Vagina (tissue), 2 donors: ENCODE results near the gene ACAN.

Source experiments
- CTCF ChIP-seq, 3 experiments: fragments of 450-650 bp in 2 of 3; fragments of 200-600 bp in 1 of 3; sonication (generic) in 1 of 3; IDR thresholded peaks; one replicate each; pipeline ENCODE4 v1.5.1; 2017 to 2019; ENCODE audit warnings: antibody characterized with exemption in 3 of 3, mild to moderate bottlenecking in 2 of 3, moderate library complexity in 2 of 3
- POLR2A ChIP-seq, 2 donors: fragments of 450-650 bp; IDR thresholded peaks; one replicate each; pipeline ENCODE4 v1.6.1; 2017; ENCODE audit warnings: antibody characterized with exemption in 2 of 2, mild to moderate bottlenecking in 2 of 2, moderate library complexity in 2 of 2
- POLR2AphosphoS5 ChIP-seq, 2 donors: sonication (generic); formaldehyde crosslinking; IDR thresholded peaks; one replicate each; pipeline ENCODE4 v1.9.0; 2017; ENCODE audit warnings: antibody characterized with exemption in 2 of 2, mild to moderate bottlenecking in 2 of 2, low read depth in 1 of 2; ENCODE audit not compliant: insufficient read depth in 1 of 2

DNA sequence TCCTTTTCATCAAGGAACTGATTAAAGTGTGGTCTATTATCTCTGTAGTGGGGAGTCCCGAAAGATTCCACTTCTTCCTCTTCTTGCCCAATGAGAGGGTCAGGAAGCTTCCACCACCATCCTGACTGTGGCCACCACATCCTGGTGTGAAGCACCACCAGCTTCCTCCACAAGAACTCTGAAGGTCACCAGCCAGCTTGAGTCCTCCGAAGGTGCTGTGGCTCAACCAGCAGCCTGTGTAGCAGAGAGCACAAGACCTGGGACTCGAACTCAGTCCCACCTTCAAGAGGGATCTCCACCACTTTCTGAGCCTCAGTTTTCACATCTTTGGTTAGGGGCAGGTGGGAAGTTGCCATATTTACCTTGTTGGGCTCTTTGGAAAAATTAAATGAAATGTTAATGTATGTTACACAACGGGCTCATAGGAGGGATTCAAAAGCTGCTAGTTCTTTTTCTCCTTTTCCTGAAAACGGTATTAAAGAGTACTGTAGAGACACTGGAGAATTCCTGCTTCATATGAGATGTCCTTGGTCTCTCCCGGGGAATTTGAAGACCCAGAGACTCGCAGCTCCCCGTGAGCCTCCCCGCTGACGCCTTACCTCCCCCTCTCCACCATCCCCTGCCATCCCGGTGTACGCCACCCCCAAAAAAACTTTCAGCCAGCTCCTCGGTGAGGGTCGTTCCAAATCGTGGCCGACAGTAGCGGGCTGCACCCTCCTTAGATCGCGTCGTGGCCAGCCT, 816 bp upstream of the ACAN start:
- TF ChIP-seq CTCF (IDR thresholded peaks at IDR 0.05) (no peak), POLR2A (IDR thresholded peaks at IDR 0.05) (no peak), POLR2AphosphoS5 (IDR thresholded peaks at IDR 0.05; ENCODE audit: insufficient read depth in 1 of 2, low read depth in 1 of 2) (no peak)
